ENCODE measurements around the gene NUDT6. TPM values are rescaled to one million over a fixed set of nuclear protein-coding genes. Genes with fewer than 3 reads are reported as not detected.
"Not testable (repeated sequence)": the region's sequence is repeated elsewhere in the genome, so short reads cannot be mapped to it uniquely, and the experiment has no call there.

NUDT6 gene
- polyA plus RNA-seq, 10 donors, result 5.1 to 12.4 (median 7.0) TPM

DNA sequence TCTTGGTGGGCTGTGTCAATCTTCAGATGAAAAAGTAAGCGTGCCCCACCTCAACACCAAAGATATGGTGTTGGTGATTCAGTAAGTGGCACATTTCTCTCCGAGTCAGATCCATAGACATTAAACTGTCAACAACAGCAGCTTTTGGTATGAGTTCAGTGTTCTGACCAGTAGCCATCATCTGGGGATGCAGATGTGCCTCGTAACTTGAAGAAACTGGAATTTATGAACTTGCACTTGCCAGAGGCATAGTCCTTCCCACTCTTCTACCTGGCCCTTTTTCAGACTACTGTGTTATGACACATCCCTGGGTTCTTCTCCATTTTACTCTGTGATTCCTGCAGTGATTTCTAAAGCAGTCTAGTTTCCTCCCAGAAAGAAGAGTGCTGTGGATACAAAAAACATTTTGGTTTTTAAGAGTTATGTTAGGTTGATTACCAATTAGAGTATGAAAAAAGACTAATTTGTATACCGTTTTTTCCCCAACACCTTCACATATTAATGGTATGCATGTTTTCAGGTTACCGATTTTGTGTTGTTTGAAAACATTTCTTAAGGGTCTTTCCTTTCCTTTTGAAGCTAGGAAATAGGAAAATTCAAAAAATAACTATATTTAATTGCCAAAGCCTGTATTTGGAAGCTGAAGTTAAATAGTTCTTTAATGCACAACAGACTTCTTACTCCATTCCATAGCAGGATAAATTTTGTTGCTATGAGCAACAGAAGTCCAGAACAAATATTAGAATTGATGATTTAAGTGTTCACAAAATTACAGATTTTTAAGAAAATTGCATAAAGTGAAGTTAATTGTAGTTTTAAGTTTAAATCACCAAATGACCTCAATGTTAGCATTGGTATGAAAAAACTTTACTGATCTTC lies 39.3 kb downstream of the NUDT6 start:
- DNase-seq, result peak; percentile 56 to 81 (median 63)

DNA sequence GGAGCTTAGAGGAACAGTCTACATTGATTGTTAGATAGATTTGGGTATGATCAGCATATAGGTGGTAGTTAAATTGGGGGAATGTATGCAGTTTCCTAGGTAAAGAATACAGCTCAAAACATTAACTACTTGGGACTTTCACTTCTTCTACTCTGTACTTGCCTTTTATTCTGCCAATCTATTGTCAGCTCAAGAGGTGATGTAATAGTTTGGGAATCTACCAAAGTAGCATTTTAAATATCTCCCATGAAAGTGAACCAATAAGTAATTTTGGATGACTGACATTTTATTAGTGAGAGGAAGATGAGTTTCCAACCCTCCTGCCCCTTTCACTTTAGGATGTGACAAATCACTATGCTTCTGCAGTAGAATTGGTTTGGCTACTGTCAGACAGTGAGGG lies 43.4 kb downstream of the NUDT6 start:
- peak in 1 of 3 donors; percentile 37 for DNase-seq

GRCh38 chr4:122876456-122876855 lies 45.9 kb downstream of the NUDT6 start:
- DNase-seq, result no peak

DNA sequence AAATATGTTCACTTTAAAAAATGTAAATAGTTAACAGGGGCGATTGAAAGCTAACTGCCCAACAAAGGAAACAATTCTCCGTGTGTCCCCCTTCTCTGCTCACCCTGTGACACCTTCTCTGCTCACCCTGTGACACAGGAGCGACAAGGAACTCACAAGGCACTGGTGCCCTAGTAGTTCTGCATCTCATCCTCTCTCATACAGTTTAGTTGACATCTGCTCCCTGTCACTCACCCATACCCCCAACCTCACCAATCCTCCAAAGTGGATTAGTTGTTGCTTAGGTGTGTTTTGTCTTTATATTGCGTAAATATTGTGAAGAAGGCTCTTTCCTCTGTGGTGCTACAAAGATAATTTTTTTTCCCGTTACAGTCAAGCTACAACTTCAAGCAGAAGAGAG lies 46.4 kb downstream of the NUDT6 start:
- no peak for DNase-seq

DNA sequence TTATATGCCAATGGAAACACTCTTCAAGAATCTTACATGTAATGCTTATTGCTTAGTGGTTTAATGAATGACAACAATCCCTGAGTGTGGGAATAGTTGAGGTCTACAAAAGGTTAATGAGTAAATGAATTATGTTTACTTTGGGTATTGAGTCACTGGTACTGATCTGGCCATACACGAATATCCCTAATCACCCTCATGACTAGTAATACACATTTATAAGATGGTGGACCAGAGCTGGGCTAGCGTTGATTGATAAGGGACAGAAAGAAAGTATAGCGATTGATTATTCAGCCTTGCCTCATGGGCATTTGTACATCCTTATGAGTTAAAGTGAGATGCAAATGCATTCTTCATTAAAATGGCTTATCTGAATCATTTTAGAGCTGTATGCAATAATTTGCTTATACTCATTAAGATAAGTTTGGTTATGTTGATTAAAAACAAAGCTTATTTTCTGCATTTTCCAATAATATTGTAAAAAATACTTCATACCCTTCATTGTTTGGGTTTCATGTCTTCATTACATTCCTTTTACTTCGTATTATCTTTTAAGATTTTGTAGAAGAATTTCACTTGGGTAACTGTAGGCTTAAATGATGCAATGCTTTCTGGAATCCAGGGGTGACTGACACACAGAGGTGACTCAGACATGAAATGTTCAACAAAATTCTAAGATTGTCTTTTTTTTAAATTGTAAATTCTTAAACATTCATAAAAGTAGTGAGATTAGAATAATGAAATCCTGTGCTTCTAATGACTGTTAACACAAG lies 48.4 kb downstream of the NUDT6 start:
- DNase-seq, result peak in 1 of 3 donors; percentile 64

DNA sequence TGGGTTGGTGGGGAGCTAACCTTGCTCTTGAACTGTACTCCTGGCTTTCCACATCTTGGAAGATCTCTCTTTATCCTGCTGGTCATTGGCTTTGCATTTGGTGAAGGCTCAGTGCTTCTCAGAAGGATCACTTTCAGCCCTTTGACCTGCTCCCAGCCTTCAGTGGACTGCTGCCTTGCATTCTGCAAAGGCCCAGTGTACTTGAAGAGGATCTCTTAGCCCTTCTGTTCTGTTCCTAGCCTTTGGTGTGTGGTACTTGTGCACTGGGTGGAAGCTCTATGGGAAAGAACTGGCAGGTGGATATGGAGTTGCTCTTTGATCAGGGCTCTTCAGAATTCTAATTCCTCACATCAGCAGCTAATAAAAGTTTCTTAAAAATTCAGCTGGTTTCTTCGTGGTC lies 49.3 kb downstream of the NUDT6 start:
- DNase-seq, result no peak

DNA sequence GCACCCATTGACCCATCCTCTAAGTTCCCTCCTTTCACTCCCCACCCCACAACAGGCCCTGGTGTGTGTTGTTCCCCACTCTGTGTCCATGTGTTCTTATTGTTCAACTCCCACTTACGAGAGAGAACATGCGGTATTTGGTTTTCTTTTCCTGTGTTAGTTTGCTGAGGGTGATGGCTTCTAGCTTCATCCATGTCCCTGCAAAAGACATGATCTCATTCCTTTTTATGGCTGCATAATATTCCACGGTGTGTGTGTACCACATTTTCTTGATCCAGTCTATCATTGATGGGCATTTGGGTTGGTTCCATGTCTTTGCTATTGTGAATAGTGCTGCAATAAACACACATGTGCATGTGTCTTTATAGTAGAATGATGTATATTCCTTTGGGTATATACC lies 54.2 kb downstream of the NUDT6 start:
- DNase-seq, result not testable (repeated sequence)

- peak in 1 of 3 donors; percentile 30 for DNase-seq
These were observed 57.0 kb downstream of the NUDT6 start for GRCh38 chr4:122865425-122865824.

- no peak for DNase-seq
These were observed 58.8 kb downstream of the NUDT6 start for GRCh38 chr4:122863639-122864038.

DNA sequence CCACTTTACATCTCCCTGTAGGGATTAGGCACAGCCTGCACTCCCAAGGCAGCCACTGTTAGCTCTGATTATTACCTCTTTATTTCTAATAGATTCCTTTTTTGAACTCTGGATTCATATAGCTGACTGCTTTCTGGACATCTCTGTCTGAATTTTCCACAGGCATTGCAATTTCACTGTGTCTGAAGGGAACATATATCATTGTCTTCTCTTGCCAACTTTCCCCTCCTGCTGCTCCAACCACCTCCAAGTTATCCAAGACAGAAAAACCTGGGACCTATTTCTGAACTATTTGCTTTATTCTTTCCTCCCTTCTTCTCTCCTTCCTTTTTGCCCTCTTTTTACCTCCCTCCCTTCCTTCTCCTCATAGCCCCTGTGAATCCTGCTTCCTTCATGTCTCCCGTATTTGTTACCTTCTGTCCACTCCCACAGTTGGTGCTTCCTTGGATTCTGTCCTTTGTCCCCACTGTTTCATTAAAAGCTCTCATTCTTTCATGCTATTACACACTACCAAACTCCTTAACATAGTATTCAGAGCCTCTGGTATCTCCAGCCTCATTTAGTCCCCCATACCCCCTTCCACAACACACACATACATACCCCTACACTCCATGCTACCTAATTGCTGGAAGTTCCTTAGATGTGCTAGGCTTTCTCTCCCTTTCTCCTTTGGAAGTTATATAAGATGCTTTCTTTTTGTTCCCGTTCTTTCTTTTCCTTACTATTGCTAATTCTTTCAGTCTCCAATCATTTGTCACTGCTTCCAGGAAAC lies 61.0 kb downstream of the NUDT6 start:
- DNase-seq, result peak; percentile 51 to 83 (median 70)

DNA sequence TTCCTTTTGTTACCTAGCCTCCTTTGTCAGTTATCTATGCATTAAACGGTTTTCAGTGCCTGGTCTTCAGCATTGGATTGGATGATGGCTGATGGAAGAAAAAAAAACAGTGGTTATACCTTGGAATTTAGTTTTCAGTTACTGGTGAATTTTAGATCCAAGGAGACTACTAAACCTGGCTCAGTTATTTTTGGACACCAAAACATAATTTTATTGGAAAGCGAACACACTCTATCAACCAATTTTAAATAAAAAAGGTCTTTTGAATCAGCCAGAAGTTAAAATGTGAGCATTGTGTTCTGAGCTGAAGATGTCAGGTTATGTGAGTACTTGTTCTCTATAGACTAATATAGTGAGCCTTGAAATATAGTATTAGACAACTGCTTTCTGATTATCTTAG lies 63.7 kb downstream of the NUDT6 start:
- peak in 1 of 3 donors; percentile 42 for DNase-seq

DNA sequence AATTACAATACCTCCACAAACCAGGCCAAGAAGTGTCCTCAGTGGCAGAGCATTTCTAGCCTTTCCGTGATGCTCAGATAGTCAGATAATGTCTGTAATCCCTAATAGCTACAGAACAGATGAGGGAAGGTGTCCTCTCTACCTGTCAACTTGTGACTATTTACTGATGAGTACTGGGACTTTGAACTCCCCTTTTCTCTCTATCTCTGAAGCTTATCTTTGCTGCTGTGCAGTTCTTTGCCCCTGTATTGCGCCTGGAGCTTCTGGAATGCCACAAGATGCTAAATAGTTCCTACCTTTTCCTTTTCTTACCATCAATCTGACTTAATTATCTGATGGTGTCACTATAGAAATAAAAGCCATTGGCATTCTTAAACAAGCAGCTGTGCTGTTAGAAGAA lies 65.2 kb downstream of the NUDT6 start:
- no peak for DNase-seq

- DNase-seq, result peak in 1 of 3 donors; percentile 32
These were observed 67.0 kb downstream of the NUDT6 start for GRCh38 chr4:122855353-122855890.

DNA sequence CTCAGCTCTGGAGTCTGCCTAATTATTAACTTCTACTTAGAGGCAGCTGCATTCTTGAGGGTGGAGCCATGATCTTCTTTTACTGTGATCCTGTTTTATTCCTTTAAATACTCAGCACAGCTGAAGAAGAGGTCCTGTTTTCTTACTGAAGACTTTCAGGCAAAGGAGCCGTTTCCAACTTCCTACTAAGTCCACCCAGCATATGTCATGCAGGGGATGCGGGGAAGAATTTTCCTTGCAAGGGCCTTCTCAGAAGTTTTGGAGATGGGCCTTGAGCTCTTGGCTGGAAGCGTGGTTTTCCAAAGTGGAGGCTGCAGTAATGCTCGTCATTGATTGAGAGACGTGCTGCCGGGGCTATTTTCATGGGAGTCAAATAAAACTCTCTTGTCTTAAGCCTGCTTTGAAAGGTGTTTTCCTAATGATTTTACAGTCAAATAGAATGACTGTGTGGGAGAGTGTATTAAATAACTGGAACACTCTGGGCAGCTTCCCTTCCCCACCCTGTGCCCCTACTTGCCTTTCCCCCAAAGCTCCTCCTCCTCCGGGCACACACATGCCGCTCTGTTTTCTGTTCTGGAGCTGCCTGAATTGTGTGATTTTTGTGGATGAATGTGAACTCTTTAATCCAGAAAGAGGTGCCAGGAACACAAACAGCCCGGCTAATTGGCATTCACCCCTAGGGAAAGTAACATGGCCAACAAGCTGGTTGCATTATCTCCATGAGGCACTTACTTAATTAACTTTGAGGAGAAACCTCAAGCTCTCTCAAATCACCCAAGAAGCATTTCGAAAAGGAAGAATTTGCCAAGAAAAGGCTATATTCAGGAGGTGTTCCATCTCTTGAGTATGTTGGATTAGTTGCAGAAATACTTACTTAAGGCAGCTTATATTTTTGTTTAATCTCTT lies 67.7 kb downstream of the NUDT6 start:
- DNase-seq, result peak; percentile 87 to 95 (median 92)

DNA sequence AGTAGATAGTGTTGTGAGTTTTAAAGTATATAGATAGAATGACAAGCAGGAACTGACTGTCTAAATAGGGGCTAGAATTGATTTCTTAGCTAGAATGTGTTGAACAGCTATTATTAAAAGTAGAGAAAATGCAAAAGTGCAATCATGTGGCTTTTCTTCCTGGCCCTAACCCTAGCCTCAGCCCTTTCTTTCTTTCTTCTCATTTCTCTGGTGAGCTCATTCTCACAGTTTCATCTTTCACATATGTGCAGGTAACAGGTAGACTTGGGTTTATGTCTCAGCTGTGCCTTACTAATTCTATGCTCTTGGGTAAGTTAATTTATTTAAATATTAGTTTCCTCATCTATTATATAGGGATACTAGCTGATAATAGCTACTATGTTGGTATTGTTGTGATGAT lies 70.8 kb downstream of the NUDT6 start:
- DNase-seq, result no peak

DNA sequence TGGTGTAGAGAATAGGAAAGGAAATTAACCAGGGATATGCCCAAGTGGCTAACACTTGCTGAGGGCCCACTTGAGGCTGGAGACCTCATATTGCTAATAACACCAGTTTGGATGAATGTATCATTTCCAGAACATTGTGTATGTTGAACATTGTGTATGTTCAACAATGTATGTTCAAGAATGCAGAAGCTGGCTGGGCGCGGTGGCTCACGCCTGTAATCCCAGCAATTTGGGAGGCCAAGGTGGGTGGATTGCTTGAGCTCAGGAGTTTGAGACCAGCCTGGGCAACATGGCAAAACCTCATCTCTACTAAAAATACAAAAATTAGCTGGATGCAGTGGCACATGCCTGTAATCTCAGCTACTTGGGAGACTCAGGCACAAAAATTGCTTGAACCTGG lies 72.6 kb downstream of the NUDT6 start:
- not testable (repeated sequence) for DNase-seq

DNA sequence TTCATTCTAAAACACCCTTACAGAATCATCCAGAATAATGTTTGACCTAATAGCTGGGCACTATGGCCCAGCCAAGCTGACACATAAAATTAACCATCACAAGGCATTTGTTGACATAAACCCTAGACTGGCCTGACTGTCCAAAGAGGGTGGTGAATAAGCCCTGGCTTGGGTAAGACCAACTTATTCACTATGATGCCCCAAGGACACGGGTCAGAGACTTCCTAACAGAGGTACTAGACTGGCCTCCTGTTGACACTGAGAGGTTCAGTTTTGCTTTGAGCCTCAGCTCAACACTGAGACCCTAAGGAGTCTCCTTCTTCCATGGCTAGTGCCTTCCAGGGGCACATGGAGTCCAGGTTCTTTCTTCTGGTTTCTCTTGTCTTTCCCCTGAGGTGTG lies 74.5 kb downstream of the NUDT6 start:
- DNase-seq, result no peak

GRCh38 chr4:122845760-122846159 lies 76.6 kb downstream of the NUDT6 start:
- DNase-seq, result no peak

GRCh38 chr4:122845066-122845465 lies 77.3 kb downstream of the NUDT6 start:
- DNase-seq, result no peak

DNA sequence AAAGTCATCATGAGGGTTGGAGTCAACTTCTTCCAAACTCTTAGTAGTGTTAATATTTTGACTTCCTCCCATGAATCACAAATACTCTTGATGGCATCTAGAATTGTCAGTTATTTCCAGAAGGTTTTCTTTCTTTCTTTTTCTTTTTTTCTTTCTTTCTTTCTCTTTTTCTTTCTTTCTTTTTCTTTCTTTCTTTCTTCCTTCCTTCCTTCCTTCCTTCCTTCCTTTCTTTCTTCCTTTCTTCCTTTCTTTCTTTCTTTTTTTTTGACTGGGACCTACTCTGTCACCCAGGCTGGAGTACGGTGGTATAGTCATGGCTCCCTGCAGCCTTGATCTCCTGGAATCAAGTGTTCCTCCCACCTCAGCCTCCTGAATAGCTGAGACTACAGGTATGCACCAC lies 78.0 kb downstream of the NUDT6 start:
- not testable (repeated sequence) for DNase-seq

Measured in muscle of back (tissue), 11 donors.